Fibroblast of skin of right biceps (primary cell): ENCODE results near the gene SLC17A7.
A peak's percentile ranks its signal among the peaks of the same experiment; 100 is the strongest.
"Not testable (repeated sequence)": the region's sequence is repeated elsewhere in the genome, so short reads cannot be mapped to it uniquely, and the experiment has no call there.

ENCODE experiments used
- DNase-seq: peaks from one replicate; pipeline ENCODE4 v3.0.0-alpha.2; 2013

SLC17A7 gene

GRCh38 chr19:49441210-49441959 lies at the start of gene SLC17A7:
Gene SLC17A7 (minus strand): TSS chr19:49441527. CDS start chr19:49441379, 148 bp downstream.
- peak; percentile 7 for DNase-seq

GRCh38 chr19:49490287-49491029 lies 49.1 kb upstream of the SLC17A7 start:
- DNase-seq, result no peak

- DNase-seq, result no peak
These were observed 48.4 kb upstream of the SLC17A7 start for GRCh38 chr19:49489601-49490167.

GRCh38 chr19:49488863-49489537 lies 47.7 kb upstream of the SLC17A7 start:
- no peak for DNase-seq

- DNase-seq, result no peak
These were observed 46.9 kb upstream of the SLC17A7 start for GRCh38 chr19:49488046-49488862.

- DNase-seq, result peak; percentile 99
These were observed 46.1 kb upstream of the SLC17A7 start, which contains the start of gene RPL13A for GRCh38 chr19:49487277-49488045. Gene RPL13A (plus strand): TSS chr19:49487608. CDS start chr19:49487630, 22 bp downstream.

GRCh38 chr19:49486710-49487276 lies 45.5 kb upstream of the SLC17A7 start:
- DNase-seq, result no peak

- no peak for DNase-seq
These were observed 44.9 kb upstream of the SLC17A7 start for GRCh38 chr19:49486232-49486631.

- no peak for DNase-seq
These were observed 39.8 kb upstream of the SLC17A7 start for GRCh38 chr19:49481020-49481683.

GRCh38 chr19:49479975-49480628 lies 38.8 kb upstream of the SLC17A7 start:
- no peak for DNase-seq

GRCh38 chr19:49475995-49476880 lies 34.9 kb upstream of the SLC17A7 start:
- DNase-seq, result no peak

GRCh38 chr19:49475191-49475917 lies 34.0 kb upstream of the SLC17A7 start:
- no peak for DNase-seq

- no peak for DNase-seq
These were observed 33.2 kb upstream of the SLC17A7 start for GRCh38 chr19:49474542-49474924.

- DNase-seq, result peak; percentile 77
These were observed 32.7 kb upstream of the SLC17A7 start, which contains the start of gene FLT3LG for GRCh38 chr19:49473868-49474541. Gene FLT3LG (plus strand): TSS chr19:49474215. CDS start chr19:49474640, 425 bp downstream.

- not testable (repeated sequence) for DNase-seq
These were observed 32.2 kb upstream of the SLC17A7 start for GRCh38 chr19:49473501-49473867.

GRCh38 chr19:49472936-49473335 lies 31.6 kb upstream of the SLC17A7 start:
- no peak for DNase-seq

- DNase-seq, result no peak
These were observed 29.3 kb upstream of the SLC17A7 start for GRCh38 chr19:49470615-49470978.
